HG03103 (cell line): ENCODE measurements around the gene FN1.

ENCODE experiments used
- ATAC-seq: cut with Tn5 transposase; IDR thresholded peaks from one replicate; pipeline ENCODE4 v1.9.1; 2021; ENCODE audit warnings: low read depth; ENCODE audit not compliant: unreplicated experiment

Gene FN1

DNA sequence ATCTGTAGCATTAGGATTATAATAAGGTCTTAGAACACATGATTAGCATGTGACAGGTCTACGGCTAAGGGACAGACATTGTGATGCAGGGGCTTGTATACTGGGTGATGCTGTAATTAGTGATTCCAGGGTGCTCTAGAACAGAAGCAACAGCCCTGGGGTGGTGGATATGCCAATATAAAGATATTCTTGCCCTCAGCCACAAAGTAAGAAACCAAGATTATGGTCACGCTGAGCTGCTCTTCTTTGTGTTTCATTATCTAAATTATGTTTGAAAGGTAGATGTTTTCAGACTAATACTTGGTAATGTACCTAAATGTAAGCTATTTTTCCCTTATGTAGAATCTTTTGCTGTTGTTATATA, 45.3 kb downstream of the FN1 start:
- ATAC-seq, result no peak

- ATAC-seq, result no peak
These were observed 47.7 kb downstream of the FN1 start for GRCh38 chr2:215388002-215388728.

DNA sequence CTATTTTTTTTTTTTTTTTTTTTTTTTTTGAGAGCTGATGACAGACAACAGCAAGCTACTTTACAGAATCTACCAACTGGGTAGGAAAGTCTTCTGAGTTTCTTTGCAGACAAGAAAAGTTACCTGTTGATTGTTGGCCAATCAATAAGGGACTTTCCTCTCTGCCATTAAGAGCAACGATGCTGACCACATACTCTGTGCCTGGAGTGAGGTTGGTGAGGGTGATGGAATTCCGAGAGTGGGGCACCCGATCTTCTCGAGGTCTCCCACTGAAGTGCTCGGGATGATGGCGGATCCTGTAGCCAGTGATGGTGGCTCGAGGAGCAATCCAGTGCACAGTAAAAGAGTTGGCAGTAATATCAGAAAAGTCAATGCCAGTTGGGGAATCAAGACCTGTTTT, 49.3 kb downstream of the FN1 start:
- ATAC-seq, result no peak

- no peak for ATAC-seq
These were observed 51.2 kb downstream of the FN1 start for GRCh38 chr2:215384710-215385109.

- ATAC-seq, result no peak
These were observed 52.1 kb downstream of the FN1 start for GRCh38 chr2:215383652-215384279.

- ATAC-seq, result no peak
These were observed 53.4 kb downstream of the FN1 start for GRCh38 chr2:215382480-215382879.

DNA sequence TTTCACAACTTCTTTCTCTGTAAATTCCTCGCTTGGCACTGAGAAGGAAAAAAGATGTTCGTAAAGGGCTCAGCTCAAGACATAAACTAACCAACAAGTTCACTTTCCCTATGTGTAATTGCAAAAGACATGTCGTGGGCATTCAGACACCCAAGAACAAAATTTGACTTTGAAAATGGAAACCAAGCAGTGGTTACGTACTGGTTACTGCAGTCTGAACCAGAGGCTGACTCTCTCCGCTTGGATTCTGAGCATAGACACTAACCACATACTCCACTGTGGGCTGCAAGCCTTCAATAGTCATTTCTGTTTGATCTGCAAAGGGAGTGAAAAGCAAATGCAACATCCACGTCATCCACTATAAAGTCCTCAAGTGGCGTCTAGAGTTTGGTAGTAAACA, 53.9 kb downstream of the FN1 start:
- no peak for ATAC-seq

GRCh38 chr2:215380699-215381098, 55.2 kb downstream of the FN1 start:
- ATAC-seq, result no peak

GRCh38 chr2:215379948-215380347, 55.9 kb downstream of the FN1 start:
- ATAC-seq, result no peak

DNA sequence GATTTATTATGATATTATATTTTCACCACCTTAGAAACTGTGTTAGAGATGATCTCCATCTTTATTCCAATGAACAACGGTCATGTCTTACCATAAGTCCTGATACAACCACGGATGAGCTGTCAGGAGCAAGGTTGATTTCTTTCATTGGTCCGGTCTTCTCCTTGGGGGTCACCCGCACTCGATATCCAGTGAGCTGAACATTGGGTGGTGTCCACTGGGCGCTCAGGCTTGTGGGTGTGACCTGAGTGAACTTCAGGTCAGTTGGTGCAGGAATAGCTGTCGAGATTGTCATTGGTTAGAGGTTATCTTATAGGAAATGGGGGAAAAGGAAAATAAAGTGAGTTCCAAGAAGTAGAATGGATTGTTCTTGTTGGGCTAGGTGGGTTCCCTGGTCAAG, 56.8 kb downstream of the FN1 start:
- no peak for ATAC-seq

GRCh38 chr2:215378045-215378444, 57.8 kb downstream of the FN1 start:
- ATAC-seq, result no peak

GRCh38 chr2:215377283-215377682, 58.6 kb downstream of the FN1 start:
- ATAC-seq, result no peak

- ATAC-seq, result no peak
These were observed 59.6 kb downstream of the FN1 start for GRCh38 chr2:215376103-215376780.

DNA sequence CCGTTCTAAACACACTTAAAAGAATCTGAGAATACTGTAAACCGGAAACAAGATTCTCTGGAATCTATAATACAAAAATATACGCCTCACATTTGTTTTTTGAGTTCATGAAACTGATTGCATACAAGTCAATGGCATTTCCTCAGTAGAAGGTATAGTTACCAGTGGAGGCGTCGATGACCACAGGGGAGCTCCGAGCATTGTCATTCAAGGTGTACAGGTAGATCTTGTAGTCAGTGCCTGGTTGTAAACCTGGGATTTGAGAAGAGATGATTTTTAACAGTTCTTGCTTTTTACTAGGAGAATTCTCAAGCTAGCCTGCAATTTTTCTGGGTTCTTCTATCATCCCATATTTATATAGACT, 60.4 kb downstream of the FN1 start:
- no peak for ATAC-seq

DNA sequence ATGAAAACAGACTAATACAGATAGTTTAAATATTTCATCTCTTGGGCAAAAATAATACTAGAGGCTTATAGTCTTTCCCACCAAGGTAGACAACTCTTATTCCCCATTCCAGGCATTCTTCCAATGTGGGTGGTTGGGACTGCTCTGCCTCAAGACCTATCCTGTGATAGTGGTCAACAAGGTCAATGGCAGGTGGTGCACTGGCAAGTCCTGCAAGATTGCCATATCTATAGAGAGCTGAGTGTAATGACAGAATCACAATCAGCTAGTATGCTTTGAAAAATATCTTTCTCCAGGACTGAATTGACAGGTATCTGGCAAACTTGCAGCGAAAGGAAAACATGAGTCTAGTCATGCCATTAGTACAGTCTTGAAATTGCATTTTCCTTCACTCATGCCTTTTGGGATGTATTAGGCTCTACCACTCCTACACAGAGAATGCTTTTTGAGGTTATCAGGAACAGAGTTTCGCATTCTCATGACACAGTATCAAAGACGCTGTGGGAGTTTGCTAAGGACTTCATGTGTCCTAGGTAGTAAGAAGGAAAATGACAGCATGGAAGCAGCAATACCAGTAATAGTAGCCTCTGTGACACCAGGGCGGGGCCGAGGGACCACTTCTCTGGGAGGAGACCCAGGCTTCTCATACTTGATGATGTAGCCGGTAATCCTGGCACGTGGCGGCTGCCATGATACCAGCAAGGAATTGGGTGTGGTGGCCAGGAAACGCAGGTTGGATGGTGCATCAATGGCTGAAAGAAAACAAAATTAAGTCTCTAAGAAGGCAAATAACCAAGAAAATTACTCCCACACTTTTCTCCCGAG, 61.0 kb downstream of the FN1 start:
- no peak for ATAC-seq

DNA sequence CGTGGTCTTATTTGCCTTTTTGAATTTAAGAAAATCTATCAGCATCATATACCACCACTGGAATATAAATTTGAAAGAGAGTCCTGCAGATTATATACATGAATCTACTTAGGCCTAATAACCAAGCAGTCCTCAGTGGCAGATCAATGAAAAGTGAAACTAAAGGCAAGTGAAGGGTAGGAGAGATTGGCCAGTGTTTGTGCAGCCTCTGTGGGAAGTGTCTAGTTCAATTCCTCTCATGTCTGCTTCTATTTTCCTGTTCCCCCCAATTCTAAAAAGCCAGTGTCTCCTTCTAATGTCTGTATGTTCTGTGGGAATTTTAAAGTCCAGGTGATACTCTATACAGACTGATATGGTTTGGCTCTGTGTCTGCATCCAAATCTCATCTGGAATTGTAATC, 61.9 kb downstream of the FN1 start:
- ATAC-seq, result no peak

- no peak for ATAC-seq
These were observed 62.8 kb downstream of the FN1 start for GRCh38 chr2:215372968-215373649.

DNA sequence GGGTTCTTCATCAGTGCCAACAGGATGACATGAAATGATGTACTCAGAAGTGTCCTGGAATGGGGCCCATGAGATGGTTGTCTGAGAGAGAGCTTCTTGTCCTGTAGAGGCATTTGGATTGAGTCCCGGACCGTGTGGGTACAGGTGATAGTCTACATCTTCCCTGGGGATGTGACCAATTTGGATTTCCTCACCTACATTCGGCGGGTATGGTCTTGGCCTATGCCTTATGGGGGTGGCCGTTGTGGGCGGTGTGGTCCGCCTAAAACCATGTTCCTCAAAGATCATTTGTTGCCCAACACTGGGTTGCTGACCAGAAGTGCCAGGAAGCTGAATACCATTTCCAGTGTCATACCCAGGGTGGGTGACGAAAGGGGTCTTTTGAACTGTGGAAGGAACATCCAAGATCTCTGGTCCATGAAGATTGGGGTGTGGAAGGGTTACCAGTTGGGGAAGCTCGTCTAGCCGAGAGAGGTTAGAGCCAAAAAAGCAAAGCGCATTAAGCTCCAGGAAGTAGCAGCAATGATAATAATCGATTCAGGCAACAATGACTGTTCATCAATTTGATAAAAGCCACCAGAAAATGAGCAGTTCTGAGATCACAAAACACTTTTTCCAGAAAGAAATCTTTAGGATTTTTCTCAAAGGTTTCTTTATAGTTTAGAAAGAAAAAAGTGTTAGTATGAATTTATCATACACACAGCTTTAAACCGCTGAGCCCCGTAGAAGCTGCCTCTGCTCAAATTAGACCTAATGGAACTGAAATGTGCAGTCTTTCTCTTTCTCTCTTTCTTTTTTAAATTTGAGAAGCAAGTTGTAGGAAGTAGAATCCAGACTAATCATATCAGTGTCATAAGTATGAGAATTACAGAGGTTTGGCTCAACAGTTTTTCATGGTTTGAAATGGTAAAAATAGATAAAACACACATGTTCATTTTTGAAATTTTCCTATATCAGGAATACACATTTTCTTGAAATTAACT, 63.7 kb downstream of the FN1 start:
- ATAC-seq, result no peak

GRCh38 chr2:215370112-215370965, 65.5 kb downstream of the FN1 start:
- no peak for ATAC-seq
